Activated T-cell treated with anti-CD3 and anti-CD28 coated beads, Interleukin-2, amount 50 U/mL, for 24 hours (primary cell): Measurements from ENCODE around the gene ITGA1.

ENCODE experiments used
- DNase-seq: peaks from one replicate; pipeline ENCODE4 v3.0.0-alpha.2; 2020
- H3K27ac Mint-ChIP-seq: 2 replicates; pipeline ENCODE4 v1.8.0; 2020; ENCODE audit warnings: mild to moderate bottlenecking, mixed read lengths
- H3K27me3 Mint-ChIP-seq: 2 replicates; pipeline ENCODE4 v1.8.0; 2020; ENCODE audit warnings: mixed read lengths
- H3K36me3 Mint-ChIP-seq: 2 replicates; pipeline ENCODE4 v1.8.0; 2020; ENCODE audit warnings: low read depth, mixed read lengths
- H3K4me1 Mint-ChIP-seq: 2 replicates; pipeline ENCODE4 v1.8.0; 2020; ENCODE audit warnings: low read depth, mixed read lengths
- H3K4me3 Mint-ChIP-seq: 2 replicates; pipeline ENCODE4 v1.8.0; 2020; ENCODE audit warnings: mild to moderate bottlenecking, moderate library complexity, mixed read lengths
- H3K9me3 Mint-ChIP-seq: 2 replicates; pipeline ENCODE4 v1.8.0; 2020; ENCODE audit warnings: mixed read lengths

The ITGA1 gene

GRCh38 chr5:52989025-52989780, 201.5 kb downstream of the ITGA1 start, which contains the start of gene ITGA2:
ITGA2 (plus strand) TSS chr5:52989352; CDS start chr5:52989469, 117 bp downstream.
- H3K9me3 Mint-ChIP-seq = no peaks in the 10 kb centered on the region
- H3K4me3 Mint-ChIP-seq = peak within 1 kb of the TSS; percentile 75
- no peaks in the 10 kb centered on the region for H3K36me3 Mint-ChIP-seq
- peaks cover 65% of the 10 kb centered on the region for H3K27me3 Mint-ChIP-seq
- peak within 1 kb of the TSS; percentile 50 for H3K27ac Mint-ChIP-seq
- peak; percentile 62 for DNase-seq
- H3K4me1 Mint-ChIP-seq = peaks cover 39% of the 10 kb centered on the region

DNA sequence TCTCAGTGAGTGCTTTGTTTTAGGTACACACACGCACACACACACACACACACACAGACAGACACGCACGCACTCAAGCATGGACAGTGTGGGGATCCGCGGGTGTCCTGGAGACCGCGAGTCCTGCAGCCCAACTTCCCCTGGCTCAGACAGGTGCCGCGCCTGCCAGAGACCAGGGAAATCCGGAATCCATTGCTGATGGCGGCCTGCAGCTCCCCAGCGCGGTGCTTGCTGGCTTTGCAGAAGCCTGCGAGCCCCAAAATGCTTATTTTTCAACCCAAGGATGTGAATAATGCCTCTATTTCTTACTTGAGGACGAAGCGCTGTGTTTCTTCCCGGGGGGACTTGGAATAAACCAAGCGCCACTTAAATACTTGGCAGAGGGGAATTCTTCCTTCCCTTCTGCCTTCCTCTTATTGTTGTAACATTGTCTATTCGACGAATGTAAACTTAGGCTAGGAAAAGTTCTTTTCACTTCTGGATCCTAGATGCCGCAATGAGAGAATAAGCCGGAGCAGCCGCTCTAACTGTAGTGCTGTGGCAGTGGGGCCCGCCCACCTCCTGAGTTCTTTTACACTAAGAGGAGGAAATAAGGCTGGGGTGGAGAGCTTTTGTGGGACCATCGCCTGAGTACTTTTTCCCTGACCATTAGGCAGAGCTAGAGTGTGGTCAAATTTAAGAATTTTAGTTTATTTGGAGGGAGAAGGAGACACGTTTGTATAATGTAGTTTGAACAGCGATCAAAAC, 202.2 kb downstream of the ITGA1 start:
- H3K27ac Mint-ChIP-seq = no peak overlapping the region
- peaks cover 62% of the 10 kb centered on the region for H3K27me3 Mint-ChIP-seq
- no peaks in the 10 kb centered on the region for H3K9me3 Mint-ChIP-seq
- no peaks in the 10 kb centered on the region for H3K36me3 Mint-ChIP-seq
- DNase-seq = peak; percentile 51
- H3K4me3 Mint-ChIP-seq = peak overlapping the region; percentile 75
- H3K4me1 Mint-ChIP-seq = peaks cover 34% of the 10 kb centered on the region

GRCh38 chr5:52990528-52990925, 202.8 kb downstream of the ITGA1 start:
- H3K36me3 Mint-ChIP-seq = no peaks in the 10 kb centered on the region
- DNase-seq = no peak
- H3K27me3 Mint-ChIP-seq = peaks cover 59% of the 10 kb centered on the region
- no peak overlapping the region for H3K4me3 Mint-ChIP-seq
- H3K9me3 Mint-ChIP-seq = no peaks in the 10 kb centered on the region
- H3K4me1 Mint-ChIP-seq = peaks cover 30% of the 10 kb centered on the region
- no peak overlapping the region for H3K27ac Mint-ChIP-seq

GRCh38 chr5:52993367-52993766, 205.7 kb downstream of the ITGA1 start:
- peaks cover 14% of the 10 kb centered on the region for H3K4me1 Mint-ChIP-seq
- DNase-seq = no peak
- no peaks in the 10 kb centered on the region for H3K36me3 Mint-ChIP-seq
- H3K27ac Mint-ChIP-seq = no peak overlapping the region
- no peaks in the 10 kb centered on the region for H3K9me3 Mint-ChIP-seq
- H3K4me3 Mint-ChIP-seq = no peak overlapping the region
- peaks cover 39% of the 10 kb centered on the region for H3K27me3 Mint-ChIP-seq

GRCh38 chr5:52994266-52994665, 206.6 kb downstream of the ITGA1 start:
- Mint-ChIP-seq H3K4me3 (no peak overlapping the region), H3K36me3 (no peaks in the 10 kb centered on the region), H3K4me1 (peaks cover 12% of the 10 kb centered on the region), H3K27me3 (peaks cover 36% of the 10 kb centered on the region), H3K9me3 (no peaks in the 10 kb centered on the region), H3K27ac (no peak overlapping the region)
- no peak for DNase-seq

DNA sequence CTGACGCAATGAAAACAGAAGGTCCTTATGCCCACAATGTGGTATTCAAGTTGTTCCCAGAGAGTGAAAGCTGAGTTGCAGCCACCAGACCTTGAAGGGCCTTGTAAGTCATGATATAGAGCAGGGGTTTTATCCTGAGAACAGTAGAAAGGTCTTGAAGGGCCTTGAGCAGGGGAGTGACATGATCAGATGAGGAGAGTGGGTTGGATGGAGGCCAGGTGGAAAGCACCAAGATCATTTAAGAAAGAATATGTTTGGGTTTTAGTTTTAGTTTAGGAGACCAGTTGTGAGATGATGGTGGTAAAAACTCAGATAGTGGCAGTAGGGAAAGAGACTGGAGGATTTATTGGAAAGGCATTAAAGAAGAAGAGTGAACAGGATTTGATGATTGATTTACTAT, 207.4 kb downstream of the ITGA1 start:
- DNase-seq = no peak
- Mint-ChIP-seq H3K27ac (no peak overlapping the region), H3K36me3 (no peaks in the 10 kb centered on the region), H3K4me1 (peaks cover 7% of the 10 kb centered on the region), H3K4me3 (no peak overlapping the region), H3K27me3 (peaks cover 32% of the 10 kb centered on the region), H3K9me3 (no peaks in the 10 kb centered on the region)

GRCh38 chr5:52995914-52996313, 208.2 kb downstream of the ITGA1 start:
- H3K36me3 Mint-ChIP-seq = no peaks in the 10 kb centered on the region
- peaks cover 24% of the 10 kb centered on the region for H3K27me3 Mint-ChIP-seq
- H3K27ac Mint-ChIP-seq = no peak overlapping the region
- H3K4me3 Mint-ChIP-seq = no peak overlapping the region
- H3K9me3 Mint-ChIP-seq = no peaks in the 10 kb centered on the region
- DNase-seq = no peak
- peaks cover 5% of the 10 kb centered on the region for H3K4me1 Mint-ChIP-seq

DNA sequence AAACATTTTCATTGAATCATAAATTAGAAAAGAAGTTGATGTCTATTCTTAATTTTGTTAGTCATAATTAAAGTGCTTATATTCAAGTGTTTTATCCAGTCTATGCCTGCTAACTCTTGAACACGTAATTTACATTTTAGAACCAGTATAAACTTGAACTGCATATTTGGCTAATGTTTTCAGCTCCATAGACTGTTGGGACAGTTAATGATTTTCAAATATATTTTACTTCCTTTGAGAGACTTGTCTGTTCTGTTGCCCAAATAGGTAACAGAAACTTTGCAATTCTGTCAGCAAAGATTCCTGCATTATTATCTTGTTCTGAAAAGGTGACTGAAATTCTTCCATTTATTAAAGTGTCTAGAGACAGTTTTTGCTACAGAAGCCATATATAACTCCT, 209.3 kb downstream of the ITGA1 start:
- H3K27ac Mint-ChIP-seq = no peak overlapping the region
- H3K9me3 Mint-ChIP-seq = no peaks in the 10 kb centered on the region
- H3K27me3 Mint-ChIP-seq = peaks cover 19% of the 10 kb centered on the region
- no peak for DNase-seq
- no peak overlapping the region for H3K4me3 Mint-ChIP-seq
- peaks cover 5% of the 10 kb centered on the region for H3K4me1 Mint-ChIP-seq
- no peaks in the 10 kb centered on the region for H3K36me3 Mint-ChIP-seq

GRCh38 chr5:52997424-52997823, 209.7 kb downstream of the ITGA1 start:
- no peak overlapping the region for H3K4me3 Mint-ChIP-seq
- no peak overlapping the region for H3K27ac Mint-ChIP-seq
- H3K4me1 Mint-ChIP-seq = peaks cover 5% of the 10 kb centered on the region
- no peak for DNase-seq
- H3K36me3 Mint-ChIP-seq = no peaks in the 10 kb centered on the region
- H3K27me3 Mint-ChIP-seq = peaks cover 15% of the 10 kb centered on the region
- H3K9me3 Mint-ChIP-seq = no peaks in the 10 kb centered on the region

GRCh38 chr5:52998552-52999313, 211.0 kb downstream of the ITGA1 start:
- DNase-seq = no peak
- no peaks in the 10 kb centered on the region for H3K36me3 Mint-ChIP-seq
- no peaks in the 10 kb centered on the region for H3K9me3 Mint-ChIP-seq
- no peak overlapping the region for H3K27ac Mint-ChIP-seq
- H3K4me1 Mint-ChIP-seq = peaks cover 10% of the 10 kb centered on the region
- H3K27me3 Mint-ChIP-seq = peaks cover 4% of the 10 kb centered on the region
- H3K4me3 Mint-ChIP-seq = no peak overlapping the region

- Mint-ChIP-seq H3K4me3 (no peak overlapping the region), H3K36me3 (no peaks in the 10 kb centered on the region), H3K27ac (no peak overlapping the region), H3K4me1 (peaks cover 17% of the 10 kb centered on the region), H3K27me3 (no peaks in the 10 kb centered on the region), H3K9me3 (no peaks in the 10 kb centered on the region)
- DNase-seq = no peak
Measured at GRCh38 chr5:52999344-52999949, 211.7 kb downstream of the ITGA1 start.

DNA sequence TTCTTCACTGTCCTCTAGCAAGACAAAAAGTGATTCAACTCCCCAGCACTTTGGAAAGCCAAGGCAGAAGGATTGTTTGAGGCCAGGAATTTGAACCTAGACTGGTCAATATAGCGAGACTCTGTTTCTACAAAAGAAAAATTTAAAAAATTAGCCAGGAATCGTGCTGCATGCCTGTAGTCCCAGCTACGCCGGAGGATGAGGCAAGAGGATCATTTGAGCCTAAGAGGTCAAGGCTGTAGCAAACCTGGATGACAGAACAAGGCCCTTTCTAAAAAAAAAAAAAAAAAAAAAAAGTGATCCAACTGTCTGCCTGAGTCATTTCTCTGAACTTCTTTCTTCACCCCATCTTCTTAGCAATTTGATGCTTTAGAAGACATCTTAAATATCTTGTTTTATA, 213.8 kb downstream of the ITGA1 start:
- no peak for DNase-seq
- no peaks in the 10 kb centered on the region for H3K36me3 Mint-ChIP-seq
- peaks cover 32% of the 10 kb centered on the region for H3K4me1 Mint-ChIP-seq

DNA sequence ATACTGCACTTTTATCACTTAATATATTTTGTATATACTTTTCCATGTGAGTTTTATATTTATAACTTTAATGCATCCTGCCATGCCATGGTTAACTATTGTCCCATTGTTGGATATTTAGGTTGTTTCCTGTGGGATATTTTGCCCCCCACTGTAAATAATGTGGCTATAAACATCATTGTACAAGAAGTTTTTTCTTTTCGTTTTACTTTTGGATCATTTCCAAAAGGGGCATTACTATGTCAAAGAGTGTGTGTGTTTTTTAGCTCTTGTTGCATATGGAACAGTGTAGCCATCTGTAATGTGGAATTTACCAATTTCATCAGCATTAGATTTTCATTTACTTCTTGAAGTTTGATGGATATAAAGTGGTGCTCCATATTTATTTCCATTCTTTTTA, 214.8 kb downstream of the ITGA1 start:
- H3K27me3 Mint-ChIP-seq = no peaks in the 10 kb centered on the region
- no peak for DNase-seq
- no peaks in the 10 kb centered on the region for H3K36me3 Mint-ChIP-seq
- no peak overlapping the region for H3K27ac Mint-ChIP-seq
- no peaks in the 10 kb centered on the region for H3K9me3 Mint-ChIP-seq
- no peak overlapping the region for H3K4me3 Mint-ChIP-seq
- peaks cover 42% of the 10 kb centered on the region for H3K4me1 Mint-ChIP-seq

More for the DNA sequence above, 213.8 kb downstream of the ITGA1 start:
- Mint-ChIP-seq H3K27ac (no peak overlapping the region), H3K9me3 (no peaks in the 10 kb centered on the region), H3K27me3 (no peaks in the 10 kb centered on the region), H3K4me3 (no peak overlapping the region)

DNA sequence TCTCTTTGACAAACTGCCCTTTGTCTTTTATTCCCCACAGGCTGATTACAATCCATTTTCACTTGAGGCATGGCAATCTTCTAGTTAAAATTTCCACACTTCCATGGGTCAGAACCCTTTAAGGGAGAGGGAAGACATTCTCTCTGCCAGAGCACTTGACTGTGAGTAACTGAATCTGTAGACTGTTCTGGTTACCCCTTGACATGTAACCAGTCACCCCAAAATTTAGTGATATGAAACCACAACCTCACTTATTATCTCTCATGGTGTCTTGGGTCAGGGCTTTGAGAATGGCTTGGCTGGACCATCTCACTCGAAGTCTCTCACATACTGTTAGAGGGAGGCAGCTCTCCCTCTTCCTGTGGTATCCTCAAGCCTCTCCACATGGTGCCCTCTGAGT, 215.4 kb downstream of the ITGA1 start:
- DNase-seq = no peak
- Mint-ChIP-seq H3K27ac (no peak overlapping the region), H3K4me3 (no peak overlapping the region), H3K9me3 (no peaks in the 10 kb centered on the region), H3K4me1 (peaks cover 48% of the 10 kb centered on the region), H3K36me3 (no peaks in the 10 kb centered on the region), H3K27me3 (no peaks in the 10 kb centered on the region)
